ENCODE results near the gene TMEM253.
A peak's percentile ranks its signal among the peaks of the same experiment; 100 is the strongest.

TMEM253 gene

DNA sequence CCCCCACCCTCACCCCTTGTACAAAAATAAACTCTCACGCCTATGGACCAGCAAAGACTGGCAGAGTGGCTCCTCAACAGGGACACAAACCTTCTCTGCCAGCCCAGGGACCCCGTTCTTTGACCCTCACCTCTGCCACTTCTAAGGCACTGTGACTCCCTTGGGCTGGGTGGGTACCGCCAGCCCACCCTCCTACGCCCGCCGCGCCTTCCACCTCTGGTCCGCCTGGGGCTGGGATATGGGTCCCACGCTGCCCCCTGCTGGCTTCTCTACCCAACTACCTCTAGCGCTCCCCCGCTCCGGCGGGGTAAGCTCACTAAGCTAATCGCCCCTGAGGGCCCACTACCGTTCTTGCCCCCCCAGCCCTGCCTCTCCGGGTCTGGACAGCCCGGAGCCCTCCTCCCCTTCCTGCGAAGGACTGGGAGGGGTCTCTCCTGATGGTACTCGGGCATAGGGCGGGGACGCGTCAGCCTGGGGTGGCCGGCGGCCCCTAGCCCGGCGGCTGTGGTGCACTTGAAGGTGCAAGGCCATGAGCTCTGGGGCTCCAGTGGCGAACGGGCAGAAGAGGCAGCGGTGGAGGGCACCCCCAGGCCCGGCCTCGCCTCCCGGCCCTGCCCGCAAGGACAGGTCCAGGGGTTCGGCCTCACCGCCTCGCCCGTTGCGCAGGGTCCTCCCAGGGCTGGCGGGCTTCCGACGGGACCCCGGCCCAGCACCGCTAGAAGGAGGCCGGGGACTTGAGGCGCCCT lies 10.5 kb upstream of the TMEM253 start:
- in situ Hi-C loops (cut with HindIII; ENCODE audit: low sequenced_read_pairs): no loop called here
- TF ChIP-seq, protein P1, sequence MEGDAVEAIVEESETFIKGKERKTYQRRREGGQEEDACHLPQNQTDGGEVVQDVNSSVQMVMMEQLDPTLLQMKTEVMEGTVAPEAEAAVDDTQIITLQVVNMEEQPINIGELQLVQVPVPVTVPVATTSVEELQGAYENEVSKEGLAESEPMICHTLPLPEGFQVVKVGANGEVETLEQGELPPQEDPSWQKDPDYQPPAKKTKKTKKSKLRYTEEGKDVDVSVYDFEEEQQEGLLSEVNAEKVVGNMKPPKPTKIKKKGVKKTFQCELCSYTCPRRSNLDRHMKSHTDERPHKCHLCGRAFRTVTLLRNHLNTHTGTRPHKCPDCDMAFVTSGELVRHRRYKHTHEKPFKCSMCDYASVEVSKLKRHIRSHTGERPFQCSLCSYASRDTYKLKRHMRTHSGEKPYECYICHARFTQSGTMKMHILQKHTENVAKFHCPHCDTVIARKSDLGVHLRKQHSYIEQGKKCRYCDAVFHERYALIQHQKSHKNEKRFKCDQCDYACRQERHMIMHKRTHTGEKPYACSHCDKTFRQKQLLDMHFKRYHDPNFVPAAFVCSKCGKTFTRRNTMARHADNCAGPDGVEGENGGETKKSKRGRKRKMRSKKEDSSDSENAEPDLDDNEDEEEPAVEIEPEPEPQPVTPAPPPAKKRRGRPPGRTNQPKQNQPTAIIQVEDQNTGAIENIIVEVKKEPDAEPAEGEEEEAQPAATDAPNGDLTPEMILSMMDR (IDR thresholded peaks at IDR 0.05; ENCODE audit: low read depth, low read length): peak; percentile 60
- no peak for DNase-seq (ENCODE audit: low read depth, low spot score)
- no peak overlapping the region for H3K4me3 ChIP-seq (ENCODE audit: low read depth, low read length)

DNA sequence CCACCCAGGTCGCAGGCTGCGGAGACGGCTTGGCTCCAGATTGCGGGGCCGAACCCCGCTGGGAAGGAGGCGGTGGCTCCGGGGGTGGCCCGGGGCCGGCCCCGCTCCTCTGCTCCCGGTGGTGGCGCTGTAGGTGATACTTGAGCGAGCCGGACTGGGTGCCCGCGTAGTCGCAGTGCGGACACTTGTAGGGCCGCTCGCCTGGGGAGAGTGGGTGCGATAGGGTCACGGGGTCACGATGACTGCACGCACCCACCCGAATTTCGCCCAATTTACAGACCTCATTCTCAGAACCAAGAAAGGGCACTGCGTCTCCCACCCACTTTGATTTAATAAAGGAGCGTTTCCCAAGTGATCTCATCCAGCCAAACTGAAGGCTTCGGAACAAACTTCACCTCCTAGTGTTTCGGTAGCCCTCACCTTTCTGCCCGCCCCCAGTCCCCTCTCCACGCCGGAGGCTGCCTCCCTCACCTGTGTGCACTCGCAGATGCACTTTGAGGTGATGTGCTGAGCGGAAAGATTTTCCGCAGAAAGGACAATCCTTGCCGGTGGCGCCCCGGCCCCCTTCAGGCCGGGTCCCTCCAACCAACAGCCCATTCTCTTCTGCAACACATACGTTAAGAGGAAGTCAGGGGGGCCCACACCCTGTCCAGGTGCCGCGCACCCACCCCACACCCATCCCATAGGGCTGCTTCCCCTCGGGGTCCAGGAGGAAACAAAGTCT lies 9.8 kb upstream of the TMEM253 start:
- H3K4me3 ChIP-seq (ENCODE audit: low read depth, low read length): no peak overlapping the region
- DNase-seq (ENCODE audit: low read depth, low spot score): no peak
- TF ChIP-seq, protein P1 (IDR thresholded peaks at IDR 0.05; ENCODE audit: low read depth, low read length): no peak
- in situ Hi-C loops (cut with HindIII; ENCODE audit: low sequenced_read_pairs): no loop called here

DNA sequence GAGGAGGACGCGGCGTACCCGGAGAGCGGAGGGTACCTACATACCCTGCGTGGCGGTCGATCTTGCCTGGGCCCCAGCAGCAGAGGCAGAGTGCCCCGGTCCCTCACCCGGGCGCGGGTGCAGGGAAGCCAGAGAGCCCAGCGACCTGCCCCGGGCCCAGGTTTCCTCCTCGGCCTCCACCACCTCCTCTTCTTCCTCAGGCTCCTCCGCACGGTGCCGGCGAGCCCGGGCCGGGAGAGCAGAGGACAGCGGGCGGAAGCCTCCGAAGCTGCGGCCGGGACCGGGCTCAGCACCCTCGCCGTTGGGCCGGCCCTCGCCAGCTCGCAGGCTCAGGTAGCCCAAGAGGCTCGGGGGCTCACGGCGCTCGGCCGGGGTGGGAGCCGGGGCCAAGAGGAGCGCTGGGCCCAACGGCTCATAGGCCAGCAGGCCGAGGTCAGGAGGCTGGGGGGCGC lies 9.0 kb upstream of the TMEM253 start:
- in situ Hi-C loops (cut with HindIII; ENCODE audit: low sequenced_read_pairs): no loop called here
- TF ChIP-seq, protein P1 (IDR thresholded peaks at IDR 0.05; ENCODE audit: low read depth, low read length): no peak
- no peak for DNase-seq (ENCODE audit: low read depth, low spot score)
- H3K4me3 ChIP-seq (ENCODE audit: low read depth, low read length): no peak overlapping the region

DNA sequence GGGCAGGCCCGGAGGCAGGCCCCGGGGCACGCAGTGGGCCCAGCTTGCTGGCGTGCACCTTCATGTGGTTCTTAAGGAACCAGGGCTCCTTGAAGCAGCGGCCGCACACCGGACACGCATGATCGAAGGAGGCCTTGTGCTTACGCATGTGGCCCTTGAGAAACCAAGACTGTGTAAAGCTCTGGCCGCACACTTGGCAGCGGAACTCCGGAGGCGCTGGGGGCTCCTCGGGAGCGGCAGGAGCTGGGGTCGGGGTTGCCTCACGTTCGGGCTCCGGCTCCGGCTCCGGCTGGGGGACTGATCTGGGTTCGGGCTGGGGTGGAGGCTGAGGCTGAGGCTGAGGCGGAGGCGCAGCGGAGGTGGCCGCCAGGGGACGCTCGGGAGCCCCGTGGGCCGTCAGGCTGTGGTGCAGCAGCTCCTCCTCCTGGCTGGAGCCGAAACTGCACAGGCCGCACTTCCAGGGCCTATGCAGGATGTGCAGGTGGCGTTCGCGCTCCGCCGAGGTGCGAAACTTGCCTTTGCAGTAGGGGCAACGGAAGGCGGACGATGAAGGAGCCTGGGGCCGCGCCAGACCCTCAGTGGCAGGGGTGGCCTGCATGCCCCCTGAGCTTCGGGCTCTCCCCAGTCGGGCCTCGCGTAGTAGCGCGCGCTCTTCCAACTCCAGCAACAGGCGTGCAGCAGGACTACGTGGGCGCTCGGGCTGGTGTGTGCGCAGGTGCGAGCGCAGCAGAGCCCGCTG lies 8.4 kb upstream of the TMEM253 start:
- DNase-seq (ENCODE audit: low read depth, low spot score): peak; percentile 67
- in situ Hi-C loops (cut with HindIII; ENCODE audit: low sequenced_read_pairs): no loop called here
- H3K4me3 ChIP-seq (ENCODE audit: low read depth, low read length): no peak overlapping the region
- TF ChIP-seq, protein P1 (IDR thresholded peaks at IDR 0.05; ENCODE audit: low read depth, low read length): peak; percentile 100

DNA sequence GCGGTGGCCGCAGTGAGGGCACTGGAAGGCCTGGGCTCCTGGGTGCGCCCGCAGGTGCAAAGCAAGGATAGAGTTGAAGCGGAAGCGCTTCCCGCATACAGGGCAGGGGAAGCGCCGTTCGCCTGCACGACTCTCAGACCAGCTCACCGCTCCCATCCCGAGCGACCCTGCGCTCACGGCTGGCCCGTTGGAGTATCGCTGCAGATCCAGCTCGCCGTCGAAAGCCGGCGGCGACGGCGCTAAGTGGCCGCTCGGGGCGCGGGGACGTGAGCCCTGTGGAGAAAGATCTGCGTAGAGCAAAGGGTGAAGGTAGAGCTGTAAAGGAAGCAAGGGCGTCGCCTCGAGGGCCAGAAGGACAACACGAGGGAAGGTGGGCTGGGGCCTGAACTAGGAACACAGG lies 7.8 kb upstream of the TMEM253 start:
- DNase-seq (ENCODE audit: low read depth, low spot score): no peak
- TF ChIP-seq, protein P1 (IDR thresholded peaks at IDR 0.05; ENCODE audit: low read depth, low read length): no peak
- in situ Hi-C loops (cut with HindIII; ENCODE audit: low sequenced_read_pairs): no loop called here
- H3K4me3 ChIP-seq (ENCODE audit: low read depth, low read length): no peak overlapping the region

All from astrocyte of the spinal cord (primary cell).